ENCODE measurements around the gene GJC2. TPM values are rescaled to one million over a fixed set of nuclear protein-coding genes. Genes with fewer than 3 reads are reported as not detected.

The GJC2 gene
- polyA plus RNA-seq, 1 donor (not counting 4 experiments of a cell fraction or from before 2014, with no cell fraction given) = 0.58 TPM

DNA sequence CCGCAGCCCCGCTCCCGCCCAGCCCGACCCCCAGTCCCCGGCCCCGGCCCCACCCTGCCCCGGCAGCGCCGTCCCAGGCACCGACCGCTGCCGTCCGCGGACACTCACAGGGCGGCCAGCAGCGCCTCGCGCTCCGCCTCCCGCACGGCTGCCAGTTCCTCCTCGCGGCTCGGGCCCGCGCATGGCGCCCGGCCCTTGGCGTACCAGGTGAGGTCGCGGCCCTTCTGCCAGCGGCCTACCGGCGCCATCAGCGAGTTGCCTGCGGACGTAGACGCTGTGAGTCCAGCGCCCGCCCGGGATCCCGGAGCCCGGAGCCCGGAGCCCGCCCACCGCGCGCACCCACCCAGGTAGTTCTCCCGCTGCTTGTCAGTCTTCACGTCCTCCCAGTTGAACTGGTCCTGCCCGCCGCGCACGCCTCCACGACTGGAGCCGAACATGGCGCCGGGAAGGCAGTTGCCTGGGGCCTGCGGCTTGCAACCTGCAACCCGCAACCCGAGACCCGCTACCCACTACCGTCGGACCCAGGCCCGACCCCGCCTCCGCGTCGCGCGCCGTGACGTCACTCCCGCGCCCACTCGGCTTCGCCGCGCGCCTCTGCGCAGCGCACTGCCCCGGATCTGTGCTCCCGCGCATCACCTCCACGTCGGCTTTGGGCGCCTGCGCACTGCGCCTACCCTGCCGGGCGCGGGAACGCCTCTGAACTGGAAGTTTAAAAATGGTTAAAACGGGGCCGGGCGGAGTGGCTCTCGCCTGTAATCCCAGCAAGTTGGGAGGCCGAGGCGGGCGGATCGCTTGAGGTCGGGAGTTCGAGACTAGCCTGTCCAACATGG, 46.7 kb upstream of the GJC2 start, which contains the start of gene C1orf35:
Gene C1orf35, minus strand, starts transcription at position 535 of the 830 bp plus-strand sequence. Its CDS starts 98 bp downstream, at position 437.
- TF ChIP-seq, protein P1, sequence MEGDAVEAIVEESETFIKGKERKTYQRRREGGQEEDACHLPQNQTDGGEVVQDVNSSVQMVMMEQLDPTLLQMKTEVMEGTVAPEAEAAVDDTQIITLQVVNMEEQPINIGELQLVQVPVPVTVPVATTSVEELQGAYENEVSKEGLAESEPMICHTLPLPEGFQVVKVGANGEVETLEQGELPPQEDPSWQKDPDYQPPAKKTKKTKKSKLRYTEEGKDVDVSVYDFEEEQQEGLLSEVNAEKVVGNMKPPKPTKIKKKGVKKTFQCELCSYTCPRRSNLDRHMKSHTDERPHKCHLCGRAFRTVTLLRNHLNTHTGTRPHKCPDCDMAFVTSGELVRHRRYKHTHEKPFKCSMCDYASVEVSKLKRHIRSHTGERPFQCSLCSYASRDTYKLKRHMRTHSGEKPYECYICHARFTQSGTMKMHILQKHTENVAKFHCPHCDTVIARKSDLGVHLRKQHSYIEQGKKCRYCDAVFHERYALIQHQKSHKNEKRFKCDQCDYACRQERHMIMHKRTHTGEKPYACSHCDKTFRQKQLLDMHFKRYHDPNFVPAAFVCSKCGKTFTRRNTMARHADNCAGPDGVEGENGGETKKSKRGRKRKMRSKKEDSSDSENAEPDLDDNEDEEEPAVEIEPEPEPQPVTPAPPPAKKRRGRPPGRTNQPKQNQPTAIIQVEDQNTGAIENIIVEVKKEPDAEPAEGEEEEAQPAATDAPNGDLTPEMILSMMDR (optimal IDR thresholded peaks at IDR 0.05 in 1 of 3, IDR thresholded peaks at IDR 0.05 in 1 of 3, conservative IDR thresholded peaks at IDR 0.05 in 1 of 3; ENCODE audit: extremely low read depth in 1 of 3, insufficient read depth in 2 of 3, low read length in 3 of 3) = peak in 1 of 3 experiments; percentile 1
- no peak for TF ChIP-seq EZH2 (IDR thresholded peaks at IDR 0.05; ENCODE audit: low read length)
- peak within 1 kb of the TSS; percentile 72 to 87 (median 75) for H3K4me3 ChIP-seq (ENCODE audit: control insufficient read depth in 2 of 3, extremely low read depth in 1 of 3, insufficient read depth in 2 of 3, low read depth in 1 of 3, low read length in 3 of 3)
- FAIRE-seq = no peak
- H4K20me1 ChIP-seq (ENCODE audit: control insufficient read depth, extremely low read depth, insufficient read depth, low read length) = peaks cover 18% of the 10 kb centered on the region
- no peaks in the 10 kb centered on the region for H3K27me3 ChIP-seq (ENCODE audit: control insufficient read depth, extremely low read depth, insufficient read depth, low read length)
- peaks cover 2% of the 10 kb centered on the region for H3K9me1 ChIP-seq (ENCODE audit: control insufficient read depth, extremely low read depth, insufficient read depth, low read length)
- peak within 1 kb of the TSS; percentile 72 for H3K27ac ChIP-seq (ENCODE audit: control insufficient read depth, insufficient read depth, low read length)
- peaks cover 21 to 31% of the 10 kb centered on the region in 2 experiments for H3K36me3 ChIP-seq (ENCODE audit: control insufficient read depth in 2 of 2, extremely low read depth in 1 of 2, insufficient read depth in 2 of 2, low read length in 2 of 2)
- H3K4me1 ChIP-seq (ENCODE audit: control insufficient read depth, extremely low read depth, insufficient read depth, low read length) = peaks cover 6% of the 10 kb centered on the region
- H3K9me3 ChIP-seq (ENCODE audit: control insufficient read depth, low read depth, low read length) = no peaks in the 10 kb centered on the region
- peaks cover 42% of the 10 kb centered on the region for H3K79me2 ChIP-seq (ENCODE audit: control insufficient read depth, insufficient read depth, low read length)
- H2AFZ ChIP-seq (ENCODE audit: control insufficient read depth, low read length) = peak within 1 kb of the TSS; percentile 97
- peak within 1 kb of the TSS; percentile 80 for H3K4me2 ChIP-seq (ENCODE audit: control insufficient read depth, extremely low read depth, insufficient read depth, low read depth, low read length)
- H3K9ac ChIP-seq (ENCODE audit: control insufficient read depth, extremely low read depth, insufficient read depth, low read length) = peak within 1 kb of the TSS; percentile 79
- dilution Hi-C loops (cut with MboI; ENCODE audit: extremely low pct_ligation_motif_present, low sequenced_read_pairs) = no loop called here
- DNase-seq (ENCODE audit: low read depth, low spot score) = no peak

DNA sequence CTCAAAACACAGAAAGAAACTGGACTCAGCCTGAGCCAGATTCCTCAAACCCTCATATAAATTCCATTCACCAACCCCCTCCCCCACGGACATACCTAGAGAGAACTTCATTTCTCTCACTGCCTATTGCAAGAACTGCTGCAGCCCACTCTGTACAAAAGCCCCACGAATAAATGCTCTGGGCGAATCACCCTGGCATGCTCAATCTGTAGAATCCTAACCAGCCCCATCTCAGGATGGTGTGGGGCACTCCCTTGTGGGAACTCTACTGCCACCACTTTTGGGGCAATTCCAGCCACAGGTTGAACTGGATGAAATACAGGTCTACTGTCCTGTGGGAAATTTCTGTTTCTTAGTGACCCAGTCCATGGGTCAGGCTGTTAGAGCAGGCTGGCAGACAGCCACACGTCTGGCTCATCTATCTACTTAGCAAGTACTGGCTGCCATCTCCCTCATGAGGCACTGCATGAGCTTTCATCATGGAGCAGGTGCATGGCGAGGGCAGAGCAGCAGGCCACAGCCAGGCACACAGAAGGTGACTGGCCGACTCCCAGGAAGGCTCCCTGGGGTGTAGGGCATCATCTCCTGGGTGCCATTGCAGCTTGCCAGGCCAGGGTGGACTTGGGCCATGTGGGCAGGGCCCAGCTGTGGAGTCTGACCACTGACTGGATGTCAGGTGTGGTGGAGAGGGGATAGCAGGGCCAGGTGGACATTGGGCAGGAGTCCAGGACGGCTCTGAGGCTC, 45.0 kb upstream of the GJC2 start:
- FAIRE-seq (no peak), DNase-seq (ENCODE audit: low read depth, low spot score) (no peak)
- no peaks in the 10 kb centered on the region for H3K9me3 ChIP-seq (ENCODE audit: control insufficient read depth, low read depth, low read length)
- peaks cover 2% of the 10 kb centered on the region for H3K9me1 ChIP-seq (ENCODE audit: control insufficient read depth, extremely low read depth, insufficient read depth, low read length)
- no peak overlapping the region for H3K9ac ChIP-seq (ENCODE audit: control insufficient read depth, extremely low read depth, insufficient read depth, low read length)
- H3K36me3 ChIP-seq (ENCODE audit: control insufficient read depth in 2 of 2, extremely low read depth in 1 of 2, insufficient read depth in 2 of 2, low read length in 2 of 2) = peaks cover 14 to 23% of the 10 kb centered on the region in 2 experiments
- H3K4me2 ChIP-seq (ENCODE audit: control insufficient read depth, extremely low read depth, insufficient read depth, low read depth, low read length) = no peak overlapping the region
- H3K27me3 ChIP-seq (ENCODE audit: control insufficient read depth, extremely low read depth, insufficient read depth, low read length) = no peaks in the 10 kb centered on the region
- dilution Hi-C loops (cut with MboI; ENCODE audit: extremely low pct_ligation_motif_present, low sequenced_read_pairs) = no loop called here
- peaks cover 38% of the 10 kb centered on the region for H3K79me2 ChIP-seq (ENCODE audit: control insufficient read depth, insufficient read depth, low read length)
- H2AFZ ChIP-seq (ENCODE audit: control insufficient read depth, low read length) = no peak overlapping the region
- peaks cover 5% of the 10 kb centered on the region for H4K20me1 ChIP-seq (ENCODE audit: control insufficient read depth, extremely low read depth, insufficient read depth, low read length)
- H3K4me1 ChIP-seq (ENCODE audit: control insufficient read depth, extremely low read depth, insufficient read depth, low read length) = peaks cover 11% of the 10 kb centered on the region
- no peak for TF ChIP-seq EZH2 (IDR thresholded peaks at IDR 0.05; ENCODE audit: low read length)
- TF ChIP-seq, protein P1 (optimal IDR thresholded peaks at IDR 0.05 in 1 of 3, IDR thresholded peaks at IDR 0.05 in 1 of 3, conservative IDR thresholded peaks at IDR 0.05 in 1 of 3; ENCODE audit: extremely low read depth in 1 of 3, insufficient read depth in 2 of 3, low read length in 3 of 3) = no peak
- H3K4me3 ChIP-seq (ENCODE audit: control insufficient read depth in 2 of 3, extremely low read depth in 1 of 3, insufficient read depth in 2 of 3, low read depth in 1 of 3, low read length in 3 of 3) = no peak overlapping the region
- no peak overlapping the region for H3K27ac ChIP-seq (ENCODE audit: control insufficient read depth, insufficient read depth, low read length)

All from keratinocyte (primary cell).